K562 treated with DMSO at 1 percent for 12 hours (cell line): ENCODE measurements around the gene RAB6B. TPM values are rescaled to one million over a fixed set of nuclear protein-coding genes. Genes with fewer than 3 reads are reported as not detected.

Source experiments
- total RNA-seq: library from RNA; unstranded; fragments of 300-600 nt; gene quantifications from 2 replicates; pipeline ENCODE4 v1.2.3, GENCODE V29; 2022; ENCODE audit not compliant: insufficient read depth

RAB6B gene
- total RNA-seq, result 4.0 and 14.5 TPM in 2 replicates

DNA sequence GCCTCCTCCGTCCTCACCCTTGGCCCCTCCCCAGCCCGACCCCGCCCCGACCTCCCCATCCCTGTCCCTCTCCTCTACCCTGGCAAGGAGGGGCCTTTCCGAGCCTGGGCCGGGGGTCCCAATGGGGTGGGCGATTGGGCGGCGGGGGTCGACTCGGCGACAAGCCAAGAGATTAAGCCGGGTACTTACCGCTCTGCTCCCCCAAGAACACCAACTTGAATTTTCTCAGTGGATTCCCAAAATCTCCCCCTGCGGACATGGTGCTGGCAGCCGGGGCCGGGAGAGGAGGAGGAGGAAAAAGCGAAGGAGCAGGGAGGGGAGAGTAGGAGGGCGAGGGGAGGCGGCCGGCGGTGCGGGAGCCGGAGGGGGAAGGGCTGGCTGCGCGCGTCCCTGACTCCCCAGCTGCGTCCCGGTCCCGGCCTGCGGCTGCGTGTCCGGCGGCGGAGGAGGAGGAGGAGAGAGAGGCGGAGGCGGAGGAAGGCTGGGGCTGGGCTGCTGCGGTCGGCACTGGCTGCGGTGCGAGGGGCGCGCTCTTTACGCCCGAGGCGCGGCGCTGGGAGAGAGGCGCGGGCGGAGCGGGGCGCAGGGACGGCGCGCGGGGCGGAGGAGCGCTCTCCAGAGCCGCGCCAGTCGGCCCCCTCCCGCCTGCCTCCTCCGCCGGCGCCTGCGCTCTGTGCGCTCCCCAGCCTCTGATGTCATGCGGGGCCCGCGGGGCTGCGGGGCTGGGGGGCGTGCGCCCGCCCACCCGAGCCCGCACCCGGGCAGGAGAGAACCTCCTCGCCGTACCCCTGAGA, at the start of gene RAB6B:
Gene RAB6B (minus strand): TSS at position 675 of the 794 bp plus-strand sequence. CDS start 416 bp downstream, at position 259.

DNA sequence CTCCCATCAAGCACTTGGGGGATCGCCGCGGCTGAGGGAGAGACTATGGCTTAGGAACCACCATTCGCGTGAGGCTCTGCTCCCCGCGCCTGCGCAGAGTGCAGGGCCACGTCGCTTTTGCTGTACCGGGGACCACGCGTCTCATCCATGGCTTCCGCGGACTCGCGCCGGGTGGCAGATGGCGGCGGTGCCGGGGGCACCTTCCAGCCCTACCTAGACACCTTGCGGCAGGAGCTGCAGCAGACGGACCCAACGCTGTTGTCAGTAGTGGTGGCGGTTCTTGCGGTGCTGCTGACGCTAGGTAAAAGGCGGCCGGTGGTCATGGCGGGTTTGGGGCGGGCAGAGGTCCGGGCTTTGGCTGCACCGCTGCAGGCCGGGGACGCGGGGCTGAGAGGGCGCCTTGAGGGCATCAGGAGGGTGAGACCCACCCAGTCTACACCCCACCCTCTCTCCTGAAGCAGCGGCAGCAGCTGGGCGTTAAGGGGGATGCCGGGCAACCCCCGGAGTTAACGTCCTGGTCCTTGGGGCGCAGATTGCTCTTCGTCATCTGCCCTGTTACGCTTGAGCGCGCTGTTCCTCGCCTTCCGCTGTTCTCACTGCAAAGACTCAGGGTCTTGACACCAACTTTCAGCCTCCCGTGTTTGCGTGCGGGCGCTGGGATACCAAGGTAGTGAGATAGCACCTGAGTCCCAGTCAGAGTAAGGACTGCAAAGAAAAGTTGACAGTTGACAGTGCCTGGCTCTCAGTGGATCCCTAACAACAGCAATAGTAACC, 89.8 kb downstream of the RAB6B start, which contains the start of gene SRPRB:
Gene SRPRB (plus strand): TSS at position 114 of the 774 bp plus-strand sequence. CDS start 34 bp downstream, at position 148.

Other genes with a start within 250 kb of the RAB6B start
- gene TOPBP1, start 233.9 kb downstream of the RAB6B start, total RNA-seq, result 11.2 and 27.7 TPM in 2 replicates
- 4.7 and 7.8 TPM in 2 replicates for gene TF, start 149.5 kb downstream of the RAB6B start, total RNA-seq
- 14.2 and 16.1 TPM in 2 replicates for gene SRPRB, start 90.1 kb downstream of the RAB6B start, total RNA-seq
- not detected in 2 replicates for gene SLCO2A1, start 134.0 kb upstream of the RAB6B start, total RNA-seq